Activated gamma-delta T cell (primary cell): ENCODE data around the gene ARF4.
"Not testable (repeated sequence)": the region's sequence is repeated elsewhere in the genome, so short reads cannot be mapped to it uniquely, and the experiment has no call there.

ENCODE experiments used
- DNase-seq: peaks from one replicate; lab custom pipeline; 2025; lab: John Stamatoyannopoulos, UW
- total RNA-seq, 2 donors: gene quantifications; one replicate each; lab custom pipeline; 2026; lab: John Stamatoyannopoulos, UW

ARF4 gene
- 46.3 to 51.5 reads per million in 2 donors for total RNA-seq

DNA sequence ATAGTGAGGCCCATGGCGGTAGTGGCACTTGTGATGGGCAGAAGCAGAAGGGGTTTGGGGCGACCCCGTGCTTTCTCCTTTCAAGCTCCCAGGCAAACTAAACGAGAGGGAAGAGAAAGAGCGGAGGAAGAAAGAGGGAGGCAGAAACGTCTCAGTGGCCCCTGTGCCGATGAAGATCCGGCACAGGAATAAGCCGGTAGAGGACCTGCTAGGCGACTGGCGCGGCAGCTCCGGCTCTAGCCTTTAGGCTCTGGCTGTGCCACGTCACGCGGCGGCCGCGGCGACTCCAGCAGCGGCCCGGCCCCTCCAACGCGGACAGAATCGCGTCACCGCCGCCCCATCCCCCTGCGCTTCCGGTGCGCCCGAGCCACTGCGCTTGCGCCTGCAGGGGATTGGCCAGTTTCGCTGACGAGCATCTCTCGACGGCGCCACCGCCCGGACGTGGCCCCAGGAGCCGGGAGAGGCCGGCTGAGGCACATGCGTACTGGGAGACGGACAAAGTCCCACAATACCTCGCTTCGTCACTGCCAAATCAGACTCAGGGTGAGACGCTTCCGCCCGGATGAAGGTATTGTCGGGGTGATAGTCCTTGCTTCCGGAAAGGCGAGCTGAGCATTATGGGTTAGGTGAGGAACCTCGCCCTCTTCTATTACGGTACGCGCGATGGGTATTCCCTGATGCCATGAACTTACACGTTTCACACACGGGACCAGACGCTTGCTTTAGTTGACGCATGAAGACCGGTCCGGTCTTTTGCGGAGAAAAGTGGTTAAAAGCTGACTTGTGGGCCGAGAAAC is at the start of gene ARF4:
Gene ARF4 (minus strand): TSS at position 218 of the 797 bp plus-strand sequence. CDS start 204 bp downstream, at position 14.
- peak; percentile 100 for DNase-seq

- DNase-seq = no peak
Observed at GRCh38 chr3:57646723-57647122, 49.6 kb upstream of the ARF4 start.

DNA sequence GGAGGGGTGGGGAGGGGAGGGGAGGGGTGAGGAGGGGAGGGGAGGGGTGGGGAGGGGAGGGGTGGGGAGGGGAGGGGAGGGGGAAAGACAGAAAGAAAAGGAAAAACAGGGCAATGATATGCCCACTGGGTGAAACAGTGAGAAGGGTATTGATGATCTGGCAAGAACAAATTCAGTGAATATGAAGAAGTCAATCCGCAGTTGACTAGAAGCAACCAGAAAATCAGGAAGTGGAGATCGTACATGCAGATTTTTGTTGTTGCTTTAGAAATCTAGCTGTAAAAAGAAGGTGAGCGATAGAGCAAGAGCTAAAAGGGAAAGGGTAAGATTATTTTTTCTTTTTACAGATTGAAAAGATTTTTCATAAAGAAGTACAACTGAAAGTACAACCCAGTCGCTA is 47.6 kb upstream of the ARF4 start:
- DNase-seq = no peak

GRCh38 chr3:57637391-57637790 is 40.2 kb upstream of the ARF4 start:
- DNase-seq = no peak

DNA sequence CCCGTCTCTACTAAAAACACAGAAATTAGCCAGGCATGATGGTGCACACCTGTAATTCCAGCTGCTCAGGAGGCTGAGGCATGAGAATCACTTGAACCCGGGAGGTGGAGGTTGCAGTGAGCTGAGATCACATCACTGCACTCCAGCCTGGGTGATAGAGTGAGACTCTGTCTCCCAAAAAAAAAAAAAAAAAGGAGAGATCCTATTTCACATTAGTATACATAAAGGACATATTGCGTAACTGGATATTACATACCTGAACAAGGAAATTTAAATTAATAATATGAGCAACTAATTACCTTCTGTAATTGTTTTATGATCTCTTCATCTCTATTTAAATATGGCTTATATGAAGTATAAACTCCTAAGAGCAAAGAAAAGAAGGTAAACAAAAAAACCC is 37.1 kb upstream of the ARF4 start:
- not testable (repeated sequence) for DNase-seq

GRCh38 chr3:57627976-57628375 is 30.8 kb upstream of the ARF4 start:
- DNase-seq = no peak

- no peak for DNase-seq
Observed at GRCh38 chr3:57624801-57625200, 27.7 kb upstream of the ARF4 start.

DNA sequence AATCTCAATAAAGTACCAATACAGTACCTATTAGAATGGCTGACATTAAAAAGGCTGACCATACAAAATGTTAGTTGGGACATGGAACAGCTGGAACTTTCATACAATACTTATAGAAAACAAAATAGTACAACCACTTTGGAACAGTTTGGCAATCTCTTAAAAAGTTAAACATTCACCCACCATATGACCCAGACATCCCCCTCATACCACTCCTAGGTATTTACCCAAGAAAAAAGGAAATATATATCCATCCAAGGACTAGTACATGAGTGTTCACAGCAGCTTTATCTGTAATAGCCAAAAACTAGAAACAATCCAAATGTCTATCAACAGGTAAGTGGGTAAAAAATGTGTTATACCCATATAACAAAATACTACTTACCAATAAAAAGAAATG is 25.2 kb upstream of the ARF4 start:
- no peak for DNase-seq

DNA sequence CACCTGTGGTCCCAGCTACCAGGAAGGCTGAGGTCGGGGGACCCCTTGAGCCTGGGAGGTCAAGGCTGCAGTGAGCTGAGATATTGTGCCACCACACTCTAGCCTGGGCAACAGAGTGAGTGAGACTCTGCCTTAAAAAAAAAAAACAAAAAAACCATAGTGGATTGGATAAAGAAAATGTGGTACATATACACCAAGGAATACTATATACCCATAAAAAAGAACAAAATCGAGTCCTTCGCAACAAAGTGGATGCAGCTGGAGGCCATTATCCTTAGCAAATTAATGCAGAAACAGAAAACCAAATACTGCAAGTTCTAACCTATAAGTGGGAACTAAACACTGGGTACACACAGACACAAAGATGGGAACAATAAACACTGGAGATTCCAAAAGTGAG is 20.6 kb upstream of the ARF4 start:
- DNase-seq = no peak

- no peak for DNase-seq
Observed at GRCh38 chr3:57616233-57616632, 19.1 kb upstream of the ARF4 start.

DNA sequence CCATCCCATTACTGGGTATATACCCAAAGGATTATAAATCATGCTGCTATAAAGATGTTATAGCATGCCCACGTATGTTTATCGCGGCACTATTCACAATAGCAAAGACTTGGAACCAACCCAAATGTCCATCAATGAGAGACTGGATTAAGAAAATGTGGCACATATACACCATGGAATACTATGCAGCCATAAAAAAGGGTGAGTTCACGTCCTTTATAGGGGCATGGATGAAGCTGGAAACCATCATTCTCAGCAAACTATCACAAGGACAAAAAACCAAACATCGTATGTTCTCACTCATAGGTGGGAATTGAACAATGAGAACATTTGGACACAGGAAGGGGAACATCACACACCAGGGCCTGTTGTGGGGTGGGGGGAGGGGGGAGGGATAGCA is 14.7 kb upstream of the ARF4 start:
- DNase-seq = not testable (repeated sequence)

GRCh38 chr3:57605683-57606082 is 8.5 kb upstream of the ARF4 start:
- no peak for DNase-seq

- DNase-seq = no peak
Observed at GRCh38 chr3:57604971-57605370, 7.8 kb upstream of the ARF4 start.

- no peak for DNase-seq
Observed at GRCh38 chr3:57600195-57600594, 3.1 kb upstream of the ARF4 start.

GRCh38 chr3:57598765-57599360 is 1.7 kb upstream of the ARF4 start:
- DNase-seq = no peak

- DNase-seq = peak; percentile 58
Observed at GRCh38 chr3:57596495-57597126, 533 bp downstream of the ARF4 start.

- no peak for DNase-seq
Observed at GRCh38 chr3:57594576-57594975, 2.6 kb downstream of the ARF4 start.

DNA sequence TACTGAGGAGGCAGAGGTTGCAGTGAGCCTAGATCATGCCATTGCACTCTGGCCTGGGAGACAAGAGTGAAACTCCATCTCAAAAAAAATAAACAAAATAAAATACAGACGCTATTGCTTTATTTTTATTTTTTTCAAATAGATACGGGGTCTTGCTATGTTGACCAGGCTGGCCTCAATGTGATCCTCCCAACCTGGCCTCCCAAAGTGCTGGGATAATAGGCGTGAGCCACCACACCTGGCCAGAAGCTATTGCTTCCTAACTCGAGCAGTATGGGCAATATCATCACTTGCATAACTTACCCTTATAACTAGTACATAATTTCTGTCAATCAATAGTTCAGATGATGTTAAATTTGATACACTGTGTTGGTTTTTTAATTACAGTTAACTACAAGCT is 3.0 kb downstream of the ARF4 start:
- DNase-seq = no peak

GRCh38 chr3:57592306-57592705 is 4.8 kb downstream of the ARF4 start:
- DNase-seq = no peak

- no peak for DNase-seq
Observed at GRCh38 chr3:57587905-57588304, 9.2 kb downstream of the ARF4 start.

- no peak for DNase-seq
Observed at GRCh38 chr3:57586778-57587177, 10.4 kb downstream of the ARF4 start.

DNA sequence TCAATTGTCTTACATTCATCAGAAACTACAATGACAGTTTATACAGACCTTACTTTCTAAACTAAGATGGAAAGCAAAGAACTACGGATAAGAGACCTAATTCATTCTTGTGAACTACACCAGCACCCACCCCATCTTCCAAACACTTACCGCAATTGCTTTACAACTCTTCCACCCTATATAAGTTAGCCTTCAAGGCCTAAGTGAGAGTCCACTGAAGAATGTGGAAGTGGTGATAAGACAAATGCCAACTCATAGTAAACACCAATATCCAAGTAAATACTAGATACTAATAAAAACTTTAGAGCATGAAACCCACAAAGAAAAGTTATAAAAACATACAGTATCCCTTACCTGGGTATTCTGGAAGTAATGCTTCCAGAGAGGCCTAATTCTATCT is 13.6 kb downstream of the ARF4 start:
- no peak for DNase-seq
